B cell (primary cell): ENCODE data around the gene NLGN1. TPM values are rescaled to one million over a fixed set of nuclear protein-coding genes. Genes with fewer than 3 reads are reported as not detected.

Source experiments
- ATAC-seq: fragments of 200-7000 bp; cut with Tn5 transposase; one replicate; pipeline ENCODE4 v1.10.0; 2021; ENCODE audit warnings: low read depth, mild to moderate bottlenecking, moderate number of reproducible peaks, moderate library complexity
- CTCF ChIA-PET: fragments of 350-600 bp; sonication (Branson Sonifier 250); formaldehyde crosslinking; loops from one replicate; lab custom pipeline; 2021; ENCODE audit warnings: antibody characterized with exemption, inconsistent platforms; lab: Charles Lee
- POLR2A ChIA-PET: fragments of 350-600 bp; sonication (Branson Sonifier 250); formaldehyde crosslinking; loops from one replicate; lab custom pipeline; 2021; ENCODE audit warnings: antibody characterized with exemption; lab: Charles Lee
- DNase-seq: peaks from one replicate; pipeline ENCODE4 v3.0.0; 2013
- H2AFZ ChIP-seq: 2 replicates; pipeline ENCODE4 v1.6.1; 2012; ENCODE audit warnings: mild to moderate bottlenecking, low read depth, low read length; ENCODE audit not compliant: insufficient read depth, poor library complexity, severe bottlenecking
- H3K27ac ChIP-seq, 2 donors: 1 replicate in 1 of 2; 2 replicates in 1 of 2; pipeline ENCODE4 v1.5.1; 2012 to 2013; ENCODE audit warnings: low read length in 2 of 2, mild to moderate bottlenecking in 2 of 2, moderate library complexity in 1 of 2
- H3K27me3 ChIP-seq, 4 experiments: fragments of 200-600 bp in 1 of 4; sonication (generic) in 1 of 4; replicated peaks in 1 of 4; 1 replicate in 2 of 4; 2 replicates in 2 of 4; pipeline versions ENCODE4 v1.6.1 to v1.7.0; 2013 to 2016; ENCODE audit warnings: low read length in 3 of 4, mild to moderate bottlenecking in 2 of 4, mixed read lengths in 1 of 4, moderate library complexity in 1 of 4; ENCODE audit not compliant: insufficient read depth in 4 of 4, control insufficient read depth in 3 of 4; ENCODE audit errors: control extremely low read depth in 1 of 4
- H3K36me3 ChIP-seq, 2 experiments: replicated peaks in 1 of 2; 1 replicate in 1 of 2; 2 replicates in 1 of 2; pipeline versions ENCODE4 v1.6.1 to v1.7.1; 2013; ENCODE audit warnings: low read length in 1 of 2; ENCODE audit not compliant: insufficient read depth in 2 of 2, control insufficient read depth in 1 of 2; ENCODE audit errors: control extremely low read depth in 1 of 2, extremely low read depth in 1 of 2
- H3K4me1 ChIP-seq, 2 donors: fragments of 200-600 bp in 1 of 2; sonication (generic) in 1 of 2; 1 replicate in 1 of 2; 2 replicates in 1 of 2; pipeline versions ENCODE4 v1.5.1 to v1.6.1; 2013 to 2017; ENCODE audit warnings: low read length in 2 of 2; ENCODE audit not compliant: control insufficient read depth in 2 of 2, insufficient read depth in 2 of 2
- H3K4me2 ChIP-seq: replicated peaks from 2 replicates; pipeline ENCODE3; 2012; ENCODE audit warnings: mild to moderate bottlenecking, low read depth, low read length; ENCODE audit not compliant: poor library complexity, severe bottlenecking
- H3K4me3 ChIP-seq, 5 experiments: fragments of 200-600 bp in 1 of 5; sonication (generic) in 1 of 5; 1 replicate in 3 of 5; 2 replicates in 2 of 5; pipeline versions ENCODE4 v1.5.1 to v1.7.0; 2011 to 2016; ENCODE audit warnings: low read length in 4 of 5, mild to moderate bottlenecking in 4 of 5, low read depth in 2 of 5, control low read depth in 1 of 5, moderate library complexity in 1 of 5; ENCODE audit not compliant: insufficient read depth in 1 of 5; ENCODE audit errors: control extremely low read depth in 1 of 5, extremely low read depth in 1 of 5
- H3K79me2 ChIP-seq: fragments of 200-600 bp; sonication (generic); one replicate; pipeline ENCODE4 v1.6.0; 2016; ENCODE audit warnings: low read length; ENCODE audit not compliant: control insufficient read depth, insufficient read depth
- H3K9ac ChIP-seq: fragments of 200-600 bp; sonication (generic); 2 replicates; pipeline ENCODE4 v1.6.1; 2017; ENCODE audit warnings: mild to moderate bottlenecking, low read length, moderate library complexity
- H3K9me3 ChIP-seq, 3 donors: one replicate each; pipeline versions ENCODE4 v1.6.1 to v1.7.1; 2013; ENCODE audit warnings: low read length in 2 of 3; ENCODE audit not compliant: control insufficient read depth in 2 of 3, insufficient read depth in 1 of 3; ENCODE audit errors: control extremely low read depth in 1 of 3
- H4K20me1 ChIP-seq: 2 replicates; pipeline ENCODE4 v1.6.0; 2012; ENCODE audit warnings: mild to moderate bottlenecking, low read length; ENCODE audit not compliant: insufficient read depth, control insufficient read depth, poor library complexity, severe bottlenecking
- H3K27ac Mint-ChIP-seq: one replicate; pipeline ENCODE4 v1.8.0; 2021; ENCODE audit warnings: mixed read lengths
- H3K27me3 Mint-ChIP-seq: one replicate; pipeline ENCODE4 v1.8.0; 2021; ENCODE audit warnings: mixed read lengths
- H3K4me1 Mint-ChIP-seq: one replicate; pipeline ENCODE4 v1.8.0; 2021; ENCODE audit warnings: mixed read lengths
- H3K4me3 Mint-ChIP-seq: one replicate; pipeline ENCODE4 v1.8.0; 2021; ENCODE audit warnings: mixed read lengths
- H3K9me3 Mint-ChIP-seq: one replicate; pipeline ENCODE4 v1.8.0; 2022; ENCODE audit warnings: mixed read lengths; ENCODE audit not compliant: insufficient read depth
- CTCF ChIP-seq: fragments of 200-600 bp; IDR thresholded peaks from one replicate; pipeline ENCODE4 v1.8.0; 2022; ENCODE audit warnings: antibody characterized with exemption, mild to moderate bottlenecking
- EZH2 ChIP-seq: IDR thresholded peaks from 2 replicates; pipeline ENCODE4 v1.6.1; 2012; ENCODE audit warnings: borderline replicate concordance, low read depth, mild to moderate bottlenecking, moderate library complexity, low read length; ENCODE audit not compliant: insufficient read depth, poor library complexity, severe bottlenecking
- WGBS: methylation state at CpG from one replicate; pipeline ENCODE4 v1.1.5; 2013; ENCODE audit warnings: missing lambda C conversion rate; ENCODE audit not compliant: insufficient coverage; 5-methylcytosine and 5-hydroxymethylcytosine counted together
- intact Hi-C: fragments of 100-400 bp; cut with micrococcal nuclease; formaldehyde crosslinking; loops from one replicate; pipeline ENCODE4 v1.10.0; 2022
- polyA plus RNA-seq: library from polyadenylated mRNA; depleted of rRNA; stranded (reverse); fragments of >200 nt; gene quantifications from 2 replicates; pipeline ENCODE4 v1.2.3, GENCODE V29; 2012
- total RNA-seq, 2 donors: library from RNA; stranded (reverse); fragments of 120-200 nt in 1 of 2; gene quantifications; 1 replicate in 1 of 2; 2 replicates in 1 of 2; pipeline versions ENCODE4 v1.2.3 to v1.2.4, GENCODE V29; 2013 to 2022

The NLGN1 gene
- total and polyA plus RNA-seq, 2 donors (not counting 1 experiment from before 2014, with no cell fraction given) = not detected

- no peaks in the 10 kb centered on the region for H4K20me1 ChIP-seq
- ATAC-seq (no peak), DNase-seq (no peak)
- CTCF ChIA-PET = no interaction called here
- H3K4me2 ChIP-seq = no peak overlapping the region
- no peak overlapping the region for H3K4me3 Mint-ChIP-seq
- no peak overlapping the region for H3K27ac Mint-ChIP-seq
- no peaks in the 10 kb centered on the region for H3K4me1 Mint-ChIP-seq
- H3K36me3 ChIP-seq = no peaks in the 10 kb centered on the region
- H3K27me3 Mint-ChIP-seq = no peaks in the 10 kb centered on the region
- no peak overlapping the region for H3K27ac ChIP-seq
- intact Hi-C loops = no loop called here
- no peaks in the 10 kb centered on the region for H3K4me1 ChIP-seq
- no CpG with 5 or more reads among the region's 3 CpGs for WGBS
- no peaks in the 10 kb centered on the region for H3K9me3 ChIP-seq
- no peak overlapping the region for H3K9ac ChIP-seq
- H3K9me3 Mint-ChIP-seq = no peaks in the 10 kb centered on the region
- no peak overlapping the region for H3K4me3 ChIP-seq
- POLR2A ChIA-PET = no interaction called here
- H3K27me3 ChIP-seq = no peaks in the 10 kb centered on the region
- TF ChIP-seq EZH2 (no peak), CTCF (no peak)
- no peaks in the 10 kb centered on the region for H3K79me2 ChIP-seq
- no peak overlapping the region for H2AFZ ChIP-seq
These were observed 713.2 kb downstream of the NLGN1 start for GRCh38 chr3:174110761-174111160.

DNA sequence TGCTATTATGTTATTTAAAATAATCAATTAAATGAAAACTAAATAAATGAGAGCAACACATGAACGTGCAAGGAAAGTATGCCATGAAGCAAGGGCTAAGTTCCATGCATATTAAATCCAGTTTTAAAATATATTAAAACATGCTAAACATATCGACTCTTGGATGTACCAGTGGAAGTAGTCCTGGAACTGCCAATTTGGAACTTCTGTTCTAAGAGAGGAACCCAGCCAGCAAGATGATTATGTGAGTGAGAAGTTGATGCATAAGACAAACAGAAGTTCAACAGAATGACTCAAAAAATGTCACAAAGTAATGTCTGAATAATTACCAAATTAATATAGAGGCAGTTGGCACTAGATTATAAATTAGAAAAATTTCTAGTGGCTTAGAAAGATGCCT is 714.2 kb downstream of the NLGN1 start:
- H3K9me3 Mint-ChIP-seq = peaks cover 2% of the 10 kb centered on the region

More for the DNA sequence above, 714.2 kb downstream of the NLGN1 start:
- Histone ChIP-seq H3K4me2 (no peak overlapping the region), H3K4me1 (no peaks in the 10 kb centered on the region), H3K27me3 (no peaks in the 10 kb centered on the region), H3K9ac (no peak overlapping the region), H2AFZ (no peak overlapping the region), H3K4me3 (no peak overlapping the region), H3K27ac (no peak overlapping the region), H3K9me3 (no peaks in the 10 kb centered on the region), H3K79me2 (no peaks in the 10 kb centered on the region), H4K20me1 (no peaks in the 10 kb centered on the region), H3K36me3 (no peaks in the 10 kb centered on the region)
- Mint-ChIP-seq H3K4me3 (no peak overlapping the region), H3K27ac (no peak overlapping the region), H3K4me1 (no peaks in the 10 kb centered on the region), H3K27me3 (no peaks in the 10 kb centered on the region)
- TF ChIP-seq CTCF = no peak
- no peak for TF ChIP-seq EZH2
- ChIA-PET POLR2A (no interaction called here), CTCF (no interaction called here)
- no peak for ATAC-seq
- intact Hi-C loops = no loop called here
- no peak for DNase-seq
- no CpG with 5 or more reads among the region's 2 CpGs for WGBS
